Panc1 (cell line): ENCODE data around the gene GABRG3.

ENCODE experiments used
- CTCF ChIP-seq: fragments of 450-650 bp; IDR thresholded peaks from 2 replicates; pipeline ENCODE4 v1.5.1; 2017; ENCODE audit warnings: mild to moderate bottlenecking
- POLR2AphosphoS5 ChIP-seq: IDR thresholded peaks from 2 replicates; pipeline ENCODE4 v1.6.1; 2012; ENCODE audit warnings: mild to moderate bottlenecking, low read depth, low read length, moderate library complexity
- TF ChIP-seq, protein P1 (sequence below), 2 experiments: IDR thresholded peaks; 2 replicates each; pipeline ENCODE4 v1.6.1; 2011 to 2012; ENCODE audit warnings: low read depth in 2 of 2, control low read depth in 1 of 2, low read length in 1 of 2, mild to moderate bottlenecking in 1 of 2, moderate library complexity in 1 of 2; ENCODE audit not compliant: insufficient read depth in 1 of 2

GRCh38 chr15:26943866-26944265, 27.1 kb upstream of the GABRG3 start:
- TF ChIP-seq CTCF (no peak), POLR2AphosphoS5 (no peak)
- TF ChIP-seq, protein P1, sequence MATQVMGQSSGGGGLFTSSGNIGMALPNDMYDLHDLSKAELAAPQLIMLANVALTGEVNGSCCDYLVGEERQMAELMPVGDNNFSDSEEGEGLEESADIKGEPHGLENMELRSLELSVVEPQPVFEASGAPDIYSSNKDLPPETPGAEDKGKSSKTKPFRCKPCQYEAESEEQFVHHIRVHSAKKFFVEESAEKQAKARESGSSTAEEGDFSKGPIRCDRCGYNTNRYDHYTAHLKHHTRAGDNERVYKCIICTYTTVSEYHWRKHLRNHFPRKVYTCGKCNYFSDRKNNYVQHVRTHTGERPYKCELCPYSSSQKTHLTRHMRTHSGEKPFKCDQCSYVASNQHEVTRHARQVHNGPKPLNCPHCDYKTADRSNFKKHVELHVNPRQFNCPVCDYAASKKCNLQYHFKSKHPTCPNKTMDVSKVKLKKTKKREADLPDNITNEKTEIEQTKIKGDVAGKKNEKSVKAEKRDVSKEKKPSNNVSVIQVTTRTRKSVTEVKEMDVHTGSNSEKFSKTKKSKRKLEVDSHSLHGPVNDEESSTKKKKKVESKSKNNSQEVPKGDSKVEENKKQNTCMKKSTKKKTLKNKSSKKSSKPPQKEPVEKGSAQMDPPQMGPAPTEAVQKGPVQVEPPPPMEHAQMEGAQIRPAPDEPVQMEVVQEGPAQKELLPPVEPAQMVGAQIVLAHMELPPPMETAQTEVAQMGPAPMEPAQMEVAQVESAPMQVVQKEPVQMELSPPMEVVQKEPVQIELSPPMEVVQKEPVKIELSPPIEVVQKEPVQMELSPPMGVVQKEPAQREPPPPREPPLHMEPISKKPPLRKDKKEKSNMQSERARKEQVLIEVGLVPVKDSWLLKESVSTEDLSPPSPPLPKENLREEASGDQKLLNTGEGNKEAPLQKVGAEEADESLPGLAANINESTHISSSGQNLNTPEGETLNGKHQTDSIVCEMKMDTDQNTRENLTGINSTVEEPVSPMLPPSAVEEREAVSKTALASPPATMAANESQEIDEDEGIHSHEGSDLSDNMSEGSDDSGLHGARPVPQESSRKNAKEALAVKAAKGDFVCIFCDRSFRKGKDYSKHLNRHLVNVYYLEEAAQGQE (IDR thresholded peaks at IDR 0.05; ENCODE audit: insufficient read depth in 1 of 2, low read depth in 2 of 2, low read length in 1 of 2) = no peak
